Activated CD4-positive, alpha-beta T cell treated with anti-CD3 and anti-CD28 coated beads for 24 hours (primary cell): Measurements from ENCODE around the gene SAPCD2.

Experiments
- DNase-seq, 2 donors: peaks; one replicate each; pipeline ENCODE4 v3.0.0-alpha.2; 2020; ENCODE audit warnings: low read depth in 2 of 2

The SAPCD2 gene

DNA sequence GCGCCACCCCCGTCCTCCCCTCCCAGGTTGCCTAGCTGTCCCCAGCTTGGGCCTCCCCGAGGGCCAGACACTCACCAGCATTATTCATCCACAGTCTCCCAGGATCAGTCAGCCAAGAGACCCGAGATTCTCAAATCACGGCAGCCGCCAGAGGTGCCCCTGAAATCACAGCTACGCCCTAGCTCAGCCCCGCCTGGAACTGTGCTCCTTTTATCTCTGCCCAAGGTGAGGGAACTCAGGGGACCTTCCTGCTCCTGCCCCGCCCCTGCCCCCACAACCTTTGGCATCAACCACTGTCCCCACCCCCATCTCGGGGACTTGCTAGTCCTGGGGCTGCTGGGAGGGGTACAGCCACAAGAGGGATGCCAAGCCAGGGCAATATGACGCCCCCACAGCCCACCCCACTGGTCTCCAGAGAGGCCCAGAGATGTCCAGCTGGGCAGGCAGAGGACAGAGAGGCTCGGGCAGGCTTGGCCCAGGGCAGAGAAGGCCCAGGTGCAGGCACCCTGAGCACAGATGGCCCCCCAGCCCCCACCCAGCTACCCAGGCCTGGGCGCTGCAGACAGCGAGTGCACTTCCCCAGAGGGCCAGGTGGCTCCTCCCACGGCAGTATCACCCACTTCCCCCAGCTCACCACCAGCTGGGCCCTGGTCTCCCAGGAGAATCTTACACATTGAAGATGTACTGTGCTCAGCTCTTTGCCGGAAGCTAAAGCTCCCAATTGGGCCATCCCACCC lies 38.3 kb downstream of the SAPCD2 start, which contains the start of gene FUT7:
Gene FUT7 (minus strand): TSS at position 185 of the 737 bp plus-strand sequence. CDS start 97 bp downstream, at position 88.
- no peak for DNase-seq

DNA sequence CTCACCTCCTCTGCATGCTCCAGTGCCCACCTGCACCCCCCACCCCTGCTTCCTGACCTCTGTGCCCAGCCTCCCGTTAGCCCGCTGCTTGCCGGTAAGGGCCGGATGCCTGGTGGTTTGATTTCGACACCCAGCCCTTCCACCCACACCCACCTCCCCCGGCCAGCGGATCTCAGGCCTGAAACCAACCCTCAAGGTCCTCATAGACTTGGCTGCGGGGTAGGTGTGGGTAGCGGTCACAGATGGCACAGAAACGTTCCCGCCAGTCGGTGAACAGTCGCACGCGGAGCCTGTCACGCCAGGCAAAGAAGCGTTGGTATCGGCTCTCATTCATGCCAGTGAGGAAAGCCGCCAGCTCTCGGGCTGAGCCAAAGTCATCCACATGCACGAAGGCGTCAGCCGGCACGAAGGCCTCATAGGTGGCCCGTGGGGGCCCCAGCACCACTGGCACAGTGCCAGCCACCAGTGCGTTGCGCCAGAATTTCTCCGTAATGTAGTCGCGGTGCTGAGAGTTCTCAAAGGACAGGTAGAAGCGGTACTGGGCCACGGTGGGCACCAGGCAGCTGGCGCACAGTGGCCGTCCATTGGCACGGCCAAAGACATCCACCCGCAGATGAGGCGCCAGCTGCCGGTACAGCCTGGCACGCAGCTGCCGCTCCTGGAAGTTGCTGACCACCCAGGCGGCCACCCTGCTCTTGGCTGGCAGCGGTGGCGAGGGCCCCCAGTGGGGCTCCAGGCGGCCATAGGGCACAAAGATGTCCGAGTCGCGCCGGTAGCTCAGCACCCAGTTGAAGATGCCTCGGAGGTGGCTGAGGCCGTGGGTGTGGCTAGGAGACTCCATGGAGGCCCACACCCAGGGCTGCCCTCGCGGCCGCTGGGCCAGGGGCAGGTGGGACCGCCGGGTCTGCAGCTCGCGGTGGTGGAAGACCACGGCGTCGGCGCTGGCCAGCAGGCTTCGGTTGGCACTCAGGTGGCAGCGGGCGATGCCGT lies 39.5 kb downstream of the SAPCD2 start:
- no peak for DNase-seq

DNA sequence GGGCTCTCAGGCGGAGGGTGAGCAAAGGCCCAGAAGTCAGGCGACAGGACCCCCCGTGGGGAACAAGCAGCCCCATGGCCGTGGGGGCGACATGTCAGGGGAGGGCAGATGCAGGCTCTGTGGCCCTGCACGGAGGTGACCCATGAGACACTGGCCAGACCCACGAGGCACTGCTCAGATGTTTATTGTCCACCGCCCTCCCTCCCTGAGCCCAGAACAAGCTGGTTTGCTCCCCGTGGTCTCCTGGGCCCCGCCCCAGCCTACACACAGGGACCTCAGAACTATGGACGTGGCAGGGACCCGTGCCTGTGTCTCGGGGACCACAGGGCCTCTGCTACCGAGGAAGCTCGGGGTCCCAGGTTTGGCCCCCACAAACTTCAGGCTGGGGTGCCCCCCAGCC lies 40.4 kb downstream of the SAPCD2 start:
- DNase-seq, result no peak

DNA sequence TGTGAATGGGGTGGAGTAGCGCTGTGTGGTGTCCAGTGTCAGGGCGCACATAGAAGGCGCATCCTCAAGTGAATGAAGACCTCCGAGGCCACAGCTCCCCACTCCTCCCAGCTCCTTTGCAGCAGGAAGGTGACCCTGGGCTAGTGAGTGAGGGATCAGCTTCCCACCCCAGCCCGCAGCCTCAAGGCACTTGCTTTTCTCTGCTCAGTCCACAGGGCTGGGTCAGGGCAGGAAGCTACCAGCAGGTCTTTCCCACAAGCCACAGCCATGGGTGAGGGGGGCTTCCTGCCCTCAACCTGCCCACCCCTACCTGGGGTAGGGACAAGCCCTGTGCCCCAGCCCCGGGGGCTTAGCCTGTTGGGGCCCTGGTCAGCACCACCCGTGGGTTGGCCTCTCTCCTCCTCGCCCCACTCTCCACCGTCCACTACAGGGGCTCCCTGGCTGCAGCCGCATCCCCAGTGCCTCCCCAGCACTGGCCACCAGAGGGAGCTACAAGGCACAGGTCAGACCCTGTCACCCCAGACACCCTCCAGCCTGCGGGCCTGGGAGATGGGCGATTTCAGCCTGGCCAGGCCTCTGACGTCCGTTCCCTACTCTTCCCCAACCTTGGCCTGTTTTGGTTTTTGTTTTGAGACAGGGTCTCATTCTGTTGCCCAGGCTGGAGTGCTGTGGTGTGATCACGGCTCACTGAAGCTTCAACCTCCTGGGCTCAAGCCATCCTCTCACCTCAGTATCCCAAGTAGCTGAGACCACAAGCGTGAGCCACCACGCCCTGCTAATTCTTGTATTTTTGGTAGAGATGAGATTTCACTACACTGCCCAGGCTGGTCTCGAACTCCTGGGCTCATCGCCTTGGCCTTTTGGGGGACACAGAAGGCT lies 41.1 kb downstream of the SAPCD2 start:
- DNase-seq, result peak; percentile 63 to 74

- DNase-seq, result peak; percentile 41 to 55
Measured at GRCh38 chr9:137028263-137029057, 41.9 kb downstream of the SAPCD2 start.

GRCh38 chr9:137027369-137028262 lies 42.7 kb downstream of the SAPCD2 start, which contains the start of gene ABCA2:
ABCA2 (minus strand) TSS chr9:137028237; CDS start chr9:137028140, 97 bp downstream.
- DNase-seq, result no peak

GRCh38 chr9:137026828-137027227 lies 43.5 kb downstream of the SAPCD2 start:
- no peak for DNase-seq

DNA sequence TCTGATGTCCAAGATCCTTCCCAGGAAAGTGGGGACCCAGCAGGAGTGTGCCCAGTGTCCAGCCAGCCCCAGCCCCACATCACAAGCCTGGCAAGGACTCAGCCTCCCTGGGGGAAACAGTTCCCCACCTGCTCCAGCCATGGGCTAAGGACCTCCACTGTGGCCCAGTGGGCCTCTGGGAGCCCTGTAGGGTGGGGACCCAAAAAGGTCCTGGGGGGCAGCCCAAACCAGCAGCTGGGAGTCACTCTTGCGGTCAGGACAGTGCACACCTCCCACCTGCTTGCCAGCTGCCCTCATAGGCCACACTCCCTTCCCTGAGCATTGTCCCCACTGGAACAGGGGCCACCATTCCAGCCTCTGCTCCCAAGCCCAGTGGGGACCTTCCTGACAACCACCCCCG lies 44.0 kb downstream of the SAPCD2 start:
- no peak for DNase-seq

GRCh38 chr9:137025517-137025966 lies 44.8 kb downstream of the SAPCD2 start:
- DNase-seq, result no peak

DNA sequence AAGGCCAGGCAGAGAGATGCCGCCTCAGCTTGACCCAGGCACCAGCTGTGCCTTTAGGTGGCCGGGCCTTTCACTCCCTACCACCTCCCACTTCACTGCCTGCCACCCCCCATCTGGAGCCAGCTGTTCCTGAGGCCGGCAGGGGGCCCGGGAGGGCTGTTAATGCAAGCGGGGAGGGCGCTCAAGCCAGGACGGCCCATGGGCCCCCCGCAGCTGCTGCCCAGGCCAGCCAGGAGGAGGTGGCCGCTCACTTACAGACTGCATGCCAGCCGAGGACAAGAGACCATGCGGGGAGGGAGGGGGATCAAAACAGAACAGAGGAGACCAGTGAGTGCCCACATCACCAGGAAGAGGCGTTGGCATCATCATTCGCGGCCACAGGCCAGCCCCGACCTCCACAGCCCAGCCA lies 46.8 kb downstream of the SAPCD2 start:
- no peak for DNase-seq

DNA sequence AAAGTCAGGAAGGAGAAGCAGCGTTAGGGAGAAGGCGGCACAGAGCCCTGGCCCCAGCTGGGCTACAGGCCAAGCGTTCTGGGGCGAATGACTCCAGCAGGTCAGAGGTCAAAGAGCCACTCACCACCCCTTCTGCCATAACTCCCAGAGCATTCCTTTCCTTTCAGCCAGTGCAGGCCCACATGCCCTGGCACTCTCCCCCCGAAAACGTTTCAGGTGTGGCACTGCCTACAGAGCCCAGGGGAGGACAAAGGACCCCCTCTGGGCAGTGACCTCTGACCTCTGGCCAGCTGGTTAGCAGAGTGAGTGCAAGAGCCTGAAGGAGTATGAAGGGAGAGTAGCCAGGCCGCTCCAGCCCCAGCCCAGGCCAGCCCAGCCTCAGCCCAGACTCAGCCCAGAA lies 47.2 kb downstream of the SAPCD2 start:
- no peak for DNase-seq

DNA sequence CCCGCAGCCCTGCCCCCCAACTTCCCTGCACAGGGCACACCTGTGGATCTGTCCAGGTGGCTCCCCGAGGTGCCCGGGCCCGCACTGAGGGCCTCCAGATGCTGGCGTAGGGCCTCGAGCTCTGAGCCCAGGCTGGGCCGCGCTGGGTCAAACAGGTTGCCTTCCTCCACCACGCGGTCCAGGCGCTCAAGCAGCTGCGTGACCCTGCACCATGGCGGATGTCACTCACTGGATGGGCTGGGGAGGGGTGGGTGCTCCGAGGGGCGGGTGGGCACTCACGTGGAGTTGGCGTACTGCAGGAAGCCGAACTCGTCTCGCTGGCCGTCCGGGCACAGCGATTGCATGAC lies 47.7 kb downstream of the SAPCD2 start:
- no peak for DNase-seq

GRCh38 chr9:137021979-137022661 lies 48.2 kb downstream of the SAPCD2 start:
- DNase-seq, result peak; percentile 57 to 73

- DNase-seq, result no peak
Measured at GRCh38 chr9:137021568-137021978, 48.8 kb downstream of the SAPCD2 start.

DNA sequence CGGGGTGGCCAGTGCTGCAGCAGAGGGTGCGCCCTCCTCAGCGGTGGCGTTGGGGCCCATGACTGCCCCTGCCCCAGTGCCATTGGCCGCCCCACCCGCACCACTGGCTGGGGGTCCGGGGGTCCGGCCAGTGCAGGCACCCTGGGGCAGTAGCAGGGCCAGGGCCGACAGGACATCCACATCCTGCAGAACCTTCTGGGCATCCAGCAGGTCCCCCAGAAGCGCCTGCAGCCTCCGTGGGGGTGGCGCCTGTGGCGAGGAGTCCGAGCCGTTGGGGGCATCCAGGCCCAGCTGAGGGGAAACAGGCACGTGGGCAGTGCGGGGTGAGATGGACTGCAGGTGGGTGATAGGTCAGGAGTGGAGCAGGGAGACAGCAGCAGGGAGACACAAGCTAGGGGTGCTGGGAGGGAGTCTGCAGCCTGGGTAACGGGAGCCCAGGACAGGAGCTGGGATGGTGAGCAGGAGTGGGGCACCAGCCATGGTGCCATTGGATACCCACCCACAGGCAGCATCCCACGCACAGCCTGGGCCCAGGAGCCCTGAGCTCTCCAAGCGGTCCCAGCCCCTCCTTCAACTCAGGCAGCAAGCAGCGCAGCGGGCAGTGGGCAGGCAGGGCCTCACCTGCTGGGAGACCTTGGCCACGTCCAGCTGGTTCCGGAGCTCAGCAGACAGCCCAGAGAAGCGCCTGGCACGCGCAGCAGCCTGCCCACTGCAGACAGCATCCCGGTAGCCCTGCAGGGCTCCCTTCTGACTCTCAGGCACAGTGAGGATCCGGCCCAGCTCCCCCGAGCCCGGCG lies 49.4 kb downstream of the SAPCD2 start:
- DNase-seq, result no peak

GRCh38 chr9:137019891-137020683 lies 50.3 kb downstream of the SAPCD2 start:
- no peak for DNase-seq
